ENCODE data around the gene PDZRN3. TPM values are rescaled to one million over a fixed set of nuclear protein-coding genes. Genes with fewer than 3 reads are reported as not detected.

The PDZRN3 gene
- total and polyA plus RNA-seq, 4 donors = 0.69 to 1.8 (median 0.92) TPM

DNA sequence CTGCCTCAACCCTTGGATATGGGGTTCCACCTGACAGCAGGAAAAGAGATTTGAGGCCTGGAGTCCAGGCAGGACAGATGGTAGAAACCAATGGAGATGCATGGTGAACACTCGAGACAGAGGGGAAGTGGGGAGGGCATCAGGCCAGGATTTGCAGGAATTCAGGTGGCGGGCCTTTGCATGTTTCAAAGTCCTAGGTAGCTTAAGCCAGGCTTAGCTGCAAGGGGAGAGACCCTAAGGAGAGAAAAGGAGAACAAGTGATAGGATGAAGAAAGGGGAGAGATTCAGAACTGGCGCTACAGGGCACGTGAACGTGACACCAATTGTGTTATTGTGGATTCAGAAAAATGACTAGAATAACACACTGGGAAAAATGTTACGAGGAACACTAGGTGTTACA lies 182.6 kb downstream of the PDZRN3 start:
- peaks cover 0 to 2% (median 0%) of the 10 kb centered on the region in 4 donors for H3K27me3 ChIP-seq (ENCODE audit: control insufficient read depth in 4 of 4, insufficient read depth in 4 of 4, low read length in 3 of 4)
- H3K4me3 ChIP-seq (ENCODE audit: low read depth in 1 of 3, low read length in 3 of 3) = no peak overlapping the region
- no peaks in the 10 kb centered on the region for H3K4me1 ChIP-seq (ENCODE audit: control insufficient read depth in 4 of 4, insufficient read depth in 4 of 4, low read length in 3 of 4)
- DNase-seq (ENCODE audit: low spot score) = no peak
- no peaks in the 10 kb centered on the region for H3K9me3 ChIP-seq (ENCODE audit: control insufficient read depth in 4 of 4, low read length in 3 of 4)
- no peak overlapping the region for H3K9ac ChIP-seq (ENCODE audit: low read depth in 1 of 2, low read length in 2 of 2)
- H3K27ac ChIP-seq (ENCODE audit: low read depth in 1 of 2, low read length in 2 of 2) = no peak overlapping the region
- no peak for TF ChIP-seq TAF1 (conservative IDR thresholded peaks at IDR 0.05)
- TF ChIP-seq GABPA (IDR thresholded peaks at IDR 0.05 in 1 of 2, conservative IDR thresholded peaks at IDR 0.05 in 1 of 2) = no peak
- no peak for TF ChIP-seq REST (IDR thresholded peaks at IDR 0.05)
- H3K36me3 ChIP-seq (ENCODE audit: control insufficient read depth in 4 of 4, insufficient read depth in 3 of 4, low read depth in 1 of 4, low read length in 3 of 4) = no peaks in the 10 kb centered on the region
- 93% methylated on average over 6 of the region's 6 CpGs for WGBS

DNA sequence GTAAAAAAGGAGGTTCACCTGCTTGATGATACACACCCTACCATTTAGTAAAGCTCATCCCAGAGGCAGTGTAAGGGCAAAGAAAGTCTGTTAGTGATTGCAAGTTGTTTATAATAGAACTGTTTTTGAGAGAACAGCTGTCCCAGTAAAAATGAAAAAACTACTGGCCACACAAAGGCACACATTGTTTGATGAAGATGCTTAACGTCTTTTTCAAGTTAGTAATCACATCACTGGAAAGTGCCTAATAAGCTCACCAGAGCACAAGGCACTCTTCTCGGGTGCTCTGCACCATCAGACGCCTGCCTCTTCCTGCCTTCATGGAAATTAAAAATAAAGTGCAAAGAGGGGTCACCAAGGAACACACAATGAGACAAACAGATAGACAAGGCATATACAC lies 186.9 kb downstream of the PDZRN3 start:
- H3K27ac ChIP-seq (ENCODE audit: low read depth in 1 of 2, low read length in 2 of 2) = no peak overlapping the region
- no peaks in the 10 kb centered on the region for H3K9me3 ChIP-seq (ENCODE audit: control insufficient read depth in 4 of 4, low read length in 3 of 4)
- no peaks in the 10 kb centered on the region for H3K27me3 ChIP-seq (ENCODE audit: control insufficient read depth in 4 of 4, insufficient read depth in 4 of 4, low read length in 3 of 4)
- no peaks in the 10 kb centered on the region for H3K4me1 ChIP-seq (ENCODE audit: control insufficient read depth in 4 of 4, insufficient read depth in 4 of 4, low read length in 3 of 4)
- TF ChIP-seq EGR1 (IDR thresholded peaks at IDR 0.05; ENCODE audit: low read depth in 2 of 2) = no peak
- no peak for TF ChIP-seq TAF1 (conservative IDR thresholded peaks at IDR 0.05)
- no peak for TF ChIP-seq RAD21 (IDR thresholded peaks at IDR 0.05)
- H3K4me3 ChIP-seq (ENCODE audit: low read depth in 1 of 3, low read length in 3 of 3) = no peak overlapping the region
- 62% methylated on average over 3 of the region's 3 CpGs for WGBS
- H3K36me3 ChIP-seq (ENCODE audit: control insufficient read depth in 4 of 4, insufficient read depth in 3 of 4, low read depth in 1 of 4, low read length in 3 of 4) = no peaks in the 10 kb centered on the region
- no peak for DNase-seq (ENCODE audit: low spot score)
- no peak overlapping the region for H3K9ac ChIP-seq (ENCODE audit: low read depth in 1 of 2, low read length in 2 of 2)

GRCh38 chr3:73435055-73435454 lies 189.7 kb downstream of the PDZRN3 start:
- H3K9ac ChIP-seq (ENCODE audit: low read depth in 1 of 2, low read length in 2 of 2) = no peak overlapping the region
- WGBS = 70% methylated on average over 11 of the region's 11 CpGs
- no peak overlapping the region for H3K27ac ChIP-seq (ENCODE audit: low read depth in 1 of 2, low read length in 2 of 2)
- H3K9me3 ChIP-seq (ENCODE audit: control insufficient read depth in 4 of 4, low read length in 3 of 4) = no peaks in the 10 kb centered on the region
- H3K4me3 ChIP-seq (ENCODE audit: low read depth in 1 of 3, low read length in 3 of 3) = no peak overlapping the region
- H3K36me3 ChIP-seq (ENCODE audit: control insufficient read depth in 4 of 4, insufficient read depth in 3 of 4, low read depth in 1 of 4, low read length in 3 of 4) = no peaks in the 10 kb centered on the region
- no peaks in the 10 kb centered on the region for H3K27me3 ChIP-seq (ENCODE audit: control insufficient read depth in 4 of 4, insufficient read depth in 4 of 4, low read length in 3 of 4)
- H3K4me1 ChIP-seq (ENCODE audit: control insufficient read depth in 4 of 4, insufficient read depth in 4 of 4, low read length in 3 of 4) = no peaks in the 10 kb centered on the region
- DNase-seq (ENCODE audit: low spot score) = no peak
- TF ChIP-seq RAD21 (IDR thresholded peaks at IDR 0.05) (no peak), FOXA2 (IDR thresholded peaks at IDR 0.05) (no peak), SP1 (IDR thresholded peaks at IDR 0.05) (no peak), GABPA (IDR thresholded peaks at IDR 0.05 in 1 of 2, conservative IDR thresholded peaks at IDR 0.05 in 1 of 2) (no peak), EGR1 (IDR thresholded peaks at IDR 0.05; ENCODE audit: low read depth in 2 of 2) (no peak)
- TF ChIP-seq, protein P1, sequence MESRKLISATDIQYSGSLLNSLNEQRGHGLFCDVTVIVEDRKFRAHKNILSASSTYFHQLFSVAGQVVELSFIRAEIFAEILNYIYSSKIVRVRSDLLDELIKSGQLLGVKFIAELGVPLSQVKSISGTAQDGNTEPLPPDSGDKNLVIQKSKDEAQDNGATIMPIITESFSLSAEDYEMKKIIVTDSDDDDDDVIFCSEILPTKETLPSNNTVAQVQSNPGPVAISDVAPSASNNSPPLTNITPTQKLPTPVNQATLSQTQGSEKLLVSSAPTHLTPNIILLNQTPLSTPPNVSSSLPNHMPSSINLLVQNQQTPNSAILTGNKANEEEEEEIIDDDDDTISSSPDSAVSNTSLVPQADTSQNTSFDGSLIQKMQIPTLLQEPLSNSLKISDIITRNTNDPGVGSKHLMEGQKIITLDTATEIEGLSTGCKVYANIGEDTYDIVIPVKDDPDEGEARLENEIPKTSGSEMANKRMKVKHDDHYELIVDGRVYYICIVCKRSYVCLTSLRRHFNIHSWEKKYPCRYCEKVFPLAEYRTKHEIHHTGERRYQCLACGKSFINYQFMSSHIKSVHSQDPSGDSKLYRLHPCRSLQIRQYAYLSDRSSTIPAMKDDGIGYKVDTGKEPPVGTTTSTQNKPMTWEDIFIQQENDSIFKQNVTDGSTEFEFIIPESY (IDR thresholded peaks at IDR 0.05) = no peak
